ENCODE results near the gene STK38L.

- TF ChIP-seq JUNB (IDR thresholded peaks at IDR 0.05) (no peak), MAFK (IDR thresholded peaks at IDR 0.05; ENCODE audit: partially characterized antibody) (no peak), POLR2A (IDR thresholded peaks at IDR 0.05; ENCODE audit: low read length) (no peak), RFX5 (IDR thresholded peaks at IDR 0.05) (no peak), JUN (IDR thresholded peaks at IDR 0.05) (no peak), ZFP36 (IDR thresholded peaks at IDR 0.05; ENCODE audit: borderline replicate concordance, partially characterized antibody) (no peak), PHF8 (IDR thresholded peaks at IDR 0.05; ENCODE audit: borderline replicate concordance, low read depth) (no peak), CBX2 (IDR thresholded peaks at IDR 0.05; ENCODE audit: borderline replicate concordance, low read depth) (no peak), NPAS2 (CRISPR knock-in tag; IDR thresholded peaks at IDR 0.05; ENCODE audit: borderline replicate concordance) (no peak)
- TF ChIP-seq, protein P1, sequence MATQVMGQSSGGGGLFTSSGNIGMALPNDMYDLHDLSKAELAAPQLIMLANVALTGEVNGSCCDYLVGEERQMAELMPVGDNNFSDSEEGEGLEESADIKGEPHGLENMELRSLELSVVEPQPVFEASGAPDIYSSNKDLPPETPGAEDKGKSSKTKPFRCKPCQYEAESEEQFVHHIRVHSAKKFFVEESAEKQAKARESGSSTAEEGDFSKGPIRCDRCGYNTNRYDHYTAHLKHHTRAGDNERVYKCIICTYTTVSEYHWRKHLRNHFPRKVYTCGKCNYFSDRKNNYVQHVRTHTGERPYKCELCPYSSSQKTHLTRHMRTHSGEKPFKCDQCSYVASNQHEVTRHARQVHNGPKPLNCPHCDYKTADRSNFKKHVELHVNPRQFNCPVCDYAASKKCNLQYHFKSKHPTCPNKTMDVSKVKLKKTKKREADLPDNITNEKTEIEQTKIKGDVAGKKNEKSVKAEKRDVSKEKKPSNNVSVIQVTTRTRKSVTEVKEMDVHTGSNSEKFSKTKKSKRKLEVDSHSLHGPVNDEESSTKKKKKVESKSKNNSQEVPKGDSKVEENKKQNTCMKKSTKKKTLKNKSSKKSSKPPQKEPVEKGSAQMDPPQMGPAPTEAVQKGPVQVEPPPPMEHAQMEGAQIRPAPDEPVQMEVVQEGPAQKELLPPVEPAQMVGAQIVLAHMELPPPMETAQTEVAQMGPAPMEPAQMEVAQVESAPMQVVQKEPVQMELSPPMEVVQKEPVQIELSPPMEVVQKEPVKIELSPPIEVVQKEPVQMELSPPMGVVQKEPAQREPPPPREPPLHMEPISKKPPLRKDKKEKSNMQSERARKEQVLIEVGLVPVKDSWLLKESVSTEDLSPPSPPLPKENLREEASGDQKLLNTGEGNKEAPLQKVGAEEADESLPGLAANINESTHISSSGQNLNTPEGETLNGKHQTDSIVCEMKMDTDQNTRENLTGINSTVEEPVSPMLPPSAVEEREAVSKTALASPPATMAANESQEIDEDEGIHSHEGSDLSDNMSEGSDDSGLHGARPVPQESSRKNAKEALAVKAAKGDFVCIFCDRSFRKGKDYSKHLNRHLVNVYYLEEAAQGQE (IDR thresholded peaks at IDR 0.05): no peak
- TF ChIP-seq, protein P2, sequence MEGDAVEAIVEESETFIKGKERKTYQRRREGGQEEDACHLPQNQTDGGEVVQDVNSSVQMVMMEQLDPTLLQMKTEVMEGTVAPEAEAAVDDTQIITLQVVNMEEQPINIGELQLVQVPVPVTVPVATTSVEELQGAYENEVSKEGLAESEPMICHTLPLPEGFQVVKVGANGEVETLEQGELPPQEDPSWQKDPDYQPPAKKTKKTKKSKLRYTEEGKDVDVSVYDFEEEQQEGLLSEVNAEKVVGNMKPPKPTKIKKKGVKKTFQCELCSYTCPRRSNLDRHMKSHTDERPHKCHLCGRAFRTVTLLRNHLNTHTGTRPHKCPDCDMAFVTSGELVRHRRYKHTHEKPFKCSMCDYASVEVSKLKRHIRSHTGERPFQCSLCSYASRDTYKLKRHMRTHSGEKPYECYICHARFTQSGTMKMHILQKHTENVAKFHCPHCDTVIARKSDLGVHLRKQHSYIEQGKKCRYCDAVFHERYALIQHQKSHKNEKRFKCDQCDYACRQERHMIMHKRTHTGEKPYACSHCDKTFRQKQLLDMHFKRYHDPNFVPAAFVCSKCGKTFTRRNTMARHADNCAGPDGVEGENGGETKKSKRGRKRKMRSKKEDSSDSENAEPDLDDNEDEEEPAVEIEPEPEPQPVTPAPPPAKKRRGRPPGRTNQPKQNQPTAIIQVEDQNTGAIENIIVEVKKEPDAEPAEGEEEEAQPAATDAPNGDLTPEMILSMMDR (IDR thresholded peaks at IDR 0.05): no peak
Observed at GRCh38 chr12:27219693-27220054, 24.4 kb upstream of the STK38L start.

All from A549 (cell line).